Psoas muscle (tissue), 8 donors: Measurements from ENCODE around the gene BCL11A. TPM values are rescaled to one million over a fixed set of nuclear protein-coding genes. Genes with fewer than 3 reads are reported as not detected.

ENCODE experiments used
- ATAC-seq, 4 donors: fragments of 200-7000 bp; cut with Tn5 transposase; one replicate each; pipeline ENCODE4 v1.9.1; 2020; ENCODE audit warnings: moderate library complexity in 3 of 4, mild to moderate bottlenecking in 2 of 4
- DNase-seq, 2 donors: peaks; one replicate each; pipeline ENCODE4 v3.0.0-alpha.2; 2020
- H3K27ac ChIP-seq: fragments of 200-600 bp; one replicate; pipeline ENCODE4 v1.8.0; 2022
- H3K27me3 ChIP-seq, 3 donors: fragments of 200-600 bp in 1 of 3; one replicate each; pipeline versions ENCODE4 v1.6.1 to v1.8.0; 2013 to 2022; ENCODE audit warnings: low read length in 2 of 3, mild to moderate bottlenecking in 2 of 3, moderate library complexity in 1 of 3; ENCODE audit not compliant: insufficient read depth in 3 of 3
- H3K36me3 ChIP-seq, 2 donors: fragments of 200-600 bp in 1 of 2; one replicate each; pipeline versions ENCODE4 v1.6.1 to v1.8.0; 2013 to 2022; ENCODE audit warnings: low read depth in 1 of 2, mild to moderate bottlenecking in 1 of 2, moderate library complexity in 1 of 2; ENCODE audit not compliant: insufficient read depth in 1 of 2
- H3K4me1 ChIP-seq: fragments of 200-600 bp; one replicate; pipeline ENCODE4 v1.8.0; 2022
- H3K4me3 ChIP-seq: fragments of 200-600 bp; one replicate; pipeline ENCODE4 v1.8.0; 2022; ENCODE audit warnings: mild to moderate bottlenecking
- H3K9me3 ChIP-seq: fragments of 200-600 bp; one replicate; pipeline ENCODE4 v1.8.0; 2022
- CTCF ChIP-seq: fragments of 200-600 bp; IDR thresholded peaks from one replicate; pipeline ENCODE4 v1.8.0; 2022; ENCODE audit warnings: antibody characterized with exemption
- WGBS, 3 donors: extraction: QIAGEN DNeasy Blood & Tissue Kit; methylation state at CpG; one replicate each; pipeline versions ENCODE4 v1.1.6 to v1.1.7; 2013; 5-methylcytosine and 5-hydroxymethylcytosine counted together
- intact Hi-C, 2 donors: fragments of 100-400 bp; cut with DNase I; formaldehyde crosslinking; loops; one replicate each; pipeline versions ENCODE4 v1.11.0 to v1.14.2; 2022
- polyA plus RNA-seq, 3 donors: library from polyadenylated mRNA; stranded (reverse); fragments of 200-250 nt; gene quantifications; one replicate each; pipeline ENCODE4 v1.2.3, GENCODE V29; 2013
- total RNA-seq, 4 donors: library from RNA; stranded (reverse); fragmentation: NEBNext Ultra II Directional in 2 of 4; extraction: Animal tissue kit (Norgen Biotek cat#: 25700) in 2 of 4; gene quantifications; one replicate each; pipeline versions ENCODE4 v1.2.1 to v1.2.4, GENCODE V29; 2021 to 2023
- donor health status: healthy with polysubstance abuse.
- donor health status: DM: no; HTN: no; CAD: no; lungs with moderate emphysema.
- donor health status: Bipolar disorder and iron deficiency.
- donor health status: healthy.
- donor health status: DM: yes; HTN: yes; CAD: no.
- donor health status: DM: no; HTN: no; CAD: no.
- donor health status: DM: no; HTN: no; CAD: no.
- donor health status: DM: yes; HTN: yes; CAD: no.

BCL11A gene
- total and polyA plus RNA-seq, 7 donors, result 0.01 to 0.66 (median 0.39) TPM; not detected in 1

GRCh38 chr2:60510713-60511112, 42.7 kb downstream of the BCL11A start:
- H3K9me3 ChIP-seq, result no peaks in the 10 kb centered on the region
- H3K36me3 ChIP-seq, result no peaks in the 10 kb centered on the region
- H3K4me1 ChIP-seq, result no peaks in the 10 kb centered on the region
- ATAC-seq (no peak), DNase-seq (no peak)
- 65 to 85% (median 82%) methylated on average over 2 of the region's 2 CpGs for WGBS, 3 donors
- no peak overlapping the region for H3K4me3 ChIP-seq
- peaks cover 0 to 5% (median 0%) of the 10 kb centered on the region in 3 donors for H3K27me3 ChIP-seq
- TF ChIP-seq CTCF, result no peak
- intact Hi-C loops, result no loop called here
- no peak overlapping the region for H3K27ac ChIP-seq

- no peak for ATAC-seq
- Histone ChIP-seq H3K9me3 (no peaks in the 10 kb centered on the region), H3K27me3 (peaks cover 0 to 6% (median 2%) of the 10 kb centered on the region in 3 donors), H3K27ac (no peak overlapping the region), H3K4me1 (no peaks in the 10 kb centered on the region), H3K4me3 (no peak overlapping the region), H3K36me3 (no peaks in the 10 kb centered on the region)
- no peak for DNase-seq
- TF ChIP-seq CTCF, result no peak
- intact Hi-C loops, result no loop called here
- 73 to 78% (median 78%) methylated on average over 8 of the region's 8 CpGs for WGBS, 3 donors
Observed at GRCh38 chr2:60509066-60509465, 44.4 kb downstream of the BCL11A start.

GRCh38 chr2:60508339-60508917, 45.0 kb downstream of the BCL11A start:
- Histone ChIP-seq H3K4me1 (no peaks in the 10 kb centered on the region), H3K9me3 (no peaks in the 10 kb centered on the region), H3K27me3 (peaks cover 0 to 6% (median 2%) of the 10 kb centered on the region in 3 donors), H3K4me3 (no peak overlapping the region), H3K36me3 (no peaks in the 10 kb centered on the region), H3K27ac (no peak overlapping the region)
- TF ChIP-seq CTCF, result no peak
- 70 to 84% (median 73%) methylated on average over 8 of the region's 8 CpGs for WGBS, 3 donors
- ATAC-seq (no peak), DNase-seq (no peak)
- intact Hi-C loops, result no loop called here

- no peak overlapping the region for H3K4me3 ChIP-seq
- no peak overlapping the region for H3K27ac ChIP-seq
- H3K4me1 ChIP-seq, result no peaks in the 10 kb centered on the region
Observed at GRCh38 chr2:60507211-60507965, 46.1 kb downstream of the BCL11A start.

More at GRCh38 chr2:60507211-60507965, 46.1 kb downstream of the BCL11A start:
- intact Hi-C loops, result no loop called here
- WGBS, 3 donors, result 72 to 82% (median 75%) methylated on average over 9 of the region's 9 CpGs
- Histone ChIP-seq H3K27me3 (peaks cover 0 to 6% (median 2%) of the 10 kb centered on the region in 3 donors), H3K36me3 (no peaks in the 10 kb centered on the region), H3K9me3 (no peaks in the 10 kb centered on the region)
- no peak for ATAC-seq
- no peak for TF ChIP-seq CTCF
- no peak for DNase-seq
